GM23338 (cell line): Measurements from ENCODE around the gene EIF2A. TPM values are rescaled to one million over a fixed set of nuclear protein-coding genes. Genes with fewer than 3 reads are reported as not detected.

Source experiments
- ATAC-seq: fragments of 200-7000 bp; cut with Tn5 transposase; 3 replicates; pipeline ENCODE4 v1.9.1; 2020
- DNase-seq: peaks from one replicate; pipeline ENCODE4 v3.0.0-alpha.2; 2015; ENCODE audit warnings: low spot score
- H2AFZ ChIP-seq: fragments of 200-600 bp; sonication (generic); 2 replicates; pipeline ENCODE4 v1.8.0; 2016; ENCODE audit warnings: antibody characterized with exemption, mild to moderate bottlenecking, moderate library complexity
- H3F3A ChIP-seq: fragments of 200-600 bp; sonication (generic); replicated peaks from 2 replicates; pipeline ENCODE4 v1.8.0; 2017; ENCODE audit warnings: antibody characterized with exemption, mixed run types, low read depth
- H3K27ac ChIP-seq: fragments of 200-600 bp; sonication (generic); 2 replicates; pipeline ENCODE4 v1.6.1; 2016; ENCODE audit warnings: low read depth
- H3K27me3 ChIP-seq: fragments of 200-600 bp; sonication (generic); 2 replicates; pipeline ENCODE4 v1.8.0; 2016; ENCODE audit warnings: mild to moderate bottlenecking, mixed run types, moderate library complexity; ENCODE audit not compliant: insufficient read depth
- H3K36me3 ChIP-seq: fragments of 200-600 bp; sonication (generic); 2 replicates; pipeline ENCODE4 v1.8.0; 2016; ENCODE audit warnings: mild to moderate bottlenecking; ENCODE audit not compliant: insufficient read depth
- H3K4me1 ChIP-seq: fragments of 200-600 bp; sonication (generic); 2 replicates; pipeline ENCODE4 v1.8.0; 2016; ENCODE audit warnings: mild to moderate bottlenecking, moderate library complexity; ENCODE audit not compliant: insufficient read depth
- H3K4me2 ChIP-seq: fragments of 200-600 bp; sonication (generic); 2 replicates; pipeline ENCODE4 v1.7.1; 2017; ENCODE audit warnings: mixed run types
- H3K4me3 ChIP-seq: fragments of 200-600 bp; sonication (generic); 2 replicates; pipeline ENCODE4 v1.6.1; 2016; ENCODE audit warnings: mixed run types
- H3K79me2 ChIP-seq: fragments of 200-600 bp; sonication (generic); replicated peaks from 2 replicates; pipeline ENCODE4 v1.8.0; 2017; ENCODE audit warnings: mild to moderate bottlenecking; ENCODE audit not compliant: insufficient read depth
- H3K9me2 ChIP-seq: fragments of 200-600 bp; sonication (generic); 2 replicates; pipeline ENCODE4 v1.8.0; 2017; ENCODE audit not compliant: insufficient read depth
- H4K20me1 ChIP-seq: fragments of 200-600 bp; sonication (generic); replicated peaks from 2 replicates; pipeline ENCODE4 v1.8.0; 2017; ENCODE audit warnings: mild to moderate bottlenecking; ENCODE audit not compliant: insufficient read depth
- H3K27ac Mint-ChIP-seq: 2 replicates; pipeline ENCODE4 v1.8.0; 2020; ENCODE audit warnings: inconsistent platforms, mild to moderate bottlenecking, moderate library complexity, mixed read lengths
- H3K27me3 Mint-ChIP-seq: 3 replicates; pipeline ENCODE4 v1.8.0; 2022; ENCODE audit warnings: low read depth, mild to moderate bottlenecking, moderate library complexity, mixed read lengths, inconsistent platforms; ENCODE audit not compliant: insufficient read depth, poor library complexity
- H3K36me3 Mint-ChIP-seq: 3 replicates; pipeline ENCODE4 v1.8.0; 2021; ENCODE audit warnings: low read depth, mild to moderate bottlenecking, inconsistent platforms, moderate library complexity, mixed read lengths
- H3K4me1 Mint-ChIP-seq: 3 replicates; pipeline ENCODE4 v1.8.0; 2020; ENCODE audit warnings: mild to moderate bottlenecking, inconsistent platforms, mixed read lengths
- H3K4me3 Mint-ChIP-seq: 3 replicates; pipeline ENCODE4 v1.8.0; 2021; ENCODE audit warnings: moderate library complexity, mild to moderate bottlenecking, inconsistent platforms, mixed read lengths
- H3K9me3 Mint-ChIP-seq: 3 replicates; pipeline ENCODE4 v1.8.0; 2020; ENCODE audit warnings: moderate library complexity, mild to moderate bottlenecking, inconsistent platforms, mixed read lengths
- CREB1 ChIP-seq: fragments of 250-450 bp; sonication (Bioruptor Pico); IDR thresholded peaks from 2 replicates; pipeline ENCODE4 v1.5.0; 2020; ENCODE audit warnings: low read depth, mild to moderate bottlenecking, moderate library complexity
- CTCF ChIP-seq, 2 experiments: fragments of 200-600 bp in 1 of 2; sonication (generic) in 1 of 2; conservative IDR thresholded peaks; 2 replicates each; pipeline versions ENCODE4 v1.5.1 to v1.6.1; 2016 to 2017; ENCODE audit warnings: antibody characterized with exemption in 2 of 2, low read depth in 2 of 2, mild to moderate bottlenecking in 2 of 2, moderate library complexity in 1 of 2
- ETS1 ChIP-seq: IDR thresholded peaks from 2 replicates; pipeline ENCODE4 v1.6.1; 2016; ENCODE audit warnings: antibody characterized with exemption
- EZH2 ChIP-seq: fragments of 200-600 bp; sonication (generic); IDR thresholded peaks from one replicate; pipeline ENCODE4 v1.8.0; 2017; ENCODE audit warnings: antibody characterized with exemption, mild to moderate bottlenecking, low read depth; ENCODE audit not compliant: unreplicated experiment
- EZH2phosphoT487 ChIP-seq: fragments of 200-600 bp; sonication (generic); IDR thresholded peaks from one replicate; pipeline ENCODE4 v1.8.1; 2018; ENCODE audit warnings: antibody characterized with exemption; ENCODE audit not compliant: unreplicated experiment
- JUNB ChIP-seq: IDR thresholded peaks from one replicate; pipeline ENCODE4 v1.6.1; 2016; ENCODE audit warnings: antibody characterized with exemption; ENCODE audit not compliant: unreplicated experiment
- NANOG ChIP-seq: IDR thresholded peaks from 2 replicates; pipeline ENCODE4 v1.6.1; 2016; ENCODE audit warnings: antibody characterized with exemption, borderline replicate concordance
- POLR2AphosphoS5 ChIP-seq: IDR thresholded peaks from 2 replicates; pipeline ENCODE4 v1.6.1; 2016; ENCODE audit warnings: antibody characterized with exemption, low read depth
- REST ChIP-seq: IDR thresholded peaks from one replicate; pipeline ENCODE4 v1.6.1; 2018; ENCODE audit warnings: antibody characterized with exemption; ENCODE audit not compliant: unreplicated experiment
- STAT1 ChIP-seq: IDR thresholded peaks from one replicate; pipeline ENCODE4 v1.6.1; 2016; ENCODE audit warnings: antibody characterized with exemption; ENCODE audit not compliant: unreplicated experiment
- ZNF114 ChIP-seq: fragments of 250-450 bp; sonication (Bioruptor Pico); IDR thresholded peaks from 2 replicates; pipeline ENCODE4 v1.5.0; 2020; ENCODE audit warnings: mild to moderate bottlenecking, moderate library complexity
- polyA plus RNA-seq: library from polyadenylated mRNA; unstranded; fragments of >200 nt; fragmentation: Nextera tagmentation; extraction: Ambion mirVana; gene quantifications from 2 replicates; pipeline ENCODE4 v1.2.1, GENCODE V29; 2016
- total RNA-seq: library from RNA; depleted of rRNA; stranded (reverse); fragments of >200 nt; shearing (Covaris generic); gene quantifications from 2 replicates; pipeline ENCODE4 v1.2.3, GENCODE V29; 2014

EIF2A gene
- total and polyA plus RNA-seq, 2 experiments from 2014 or later: 95.2 to 153 TPM

- peak in 1 of 2 experiments; percentile 17; a peak in 2 of 4 replicates for TF ChIP-seq CTCF (conservative IDR thresholded peaks at IDR 0.05; ENCODE audit: low read depth in 2 of 2)
- no peak for TF ChIP-seq REST
- 0 out of 2 replicates have a peak, but pooled peaks have one; percentile 33 for TF ChIP-seq ETS1
- no peak for TF ChIP-seq ZNF114 (CRISPR knock-in tag)
- peak; percentile 35; the same call in 1 of the 2 replicates for TF ChIP-seq CREB1 (CRISPR knock-in tag)
Observed at GRCh38 chr3:150603153-150603979, 56.8 kb downstream of the EIF2A start, which contains the start of gene SELENOT (continued).

GRCh38 chr3:150603980-150604319 is 57.4 kb downstream of the EIF2A start:
- Histone ChIP-seq H3K36me3 (no peaks in the 10 kb centered on the region), H3K4me2 (peak overlapping the region; percentile 90), H4K20me1 (peaks cover 6% of the 10 kb centered on the region; the same call in 1 of the 2 replicates), H3K27me3 (no peaks in the 10 kb centered on the region), H3K4me1 (peaks cover 53% of the 10 kb centered on the region), H2AFZ (no peak overlapping the region), H3K4me3 (peak overlapping the region; percentile 81), H3F3A (no peaks in the 10 kb centered on the region), H3K79me2 (peaks cover 69% of the 10 kb centered on the region), H3K27ac (peak overlapping the region; percentile 83; the same call in 1 of the 2 replicates), H3K9me2 (no peaks in the 10 kb centered on the region)
- Mint-ChIP-seq H3K36me3 (peaks cover 23% of the 10 kb centered on the region; the same call in 2 of the 3 replicates), H3K27me3 (peaks cover 15% of the 10 kb centered on the region), H3K27ac (peak overlapping the region; percentile 98), H3K4me1 (peaks cover 58% of the 10 kb centered on the region), H3K4me3 (peak overlapping the region; percentile 93), H3K9me3 (no peaks in the 10 kb centered on the region)
- ATAC-seq: peak; percentile 7
- DNase-seq: peak; percentile 44
- TF ChIP-seq NANOG (no peak), CREB1 (CRISPR knock-in tag) (no peak), STAT1 (no peak), EZH2 (no peak), CTCF (conservative IDR thresholded peaks at IDR 0.05; ENCODE audit: low read depth in 2 of 2) (no peak), ZNF114 (CRISPR knock-in tag) (no peak), EZH2phosphoT487 (no peak), JUNB (no peak), REST (no peak), POLR2AphosphoS5 (no peak)
